Left hindlimb (tissue), 1 donor: ENCODE measurements around the gene FOLH1.
"Not testable (repeated sequence)": the region's sequence is repeated elsewhere in the genome, so short reads cannot be mapped to it uniquely, and the experiment has no call there.

Source experiments
- DNase-seq: peaks from one replicate; pipeline ENCODE4 v3.0.0-alpha.2; 2018

The FOLH1 gene

GRCh38 chr11:49175378-49175777 lies 33.0 kb downstream of the FOLH1 start:
- not testable (repeated sequence) for DNase-seq

- not testable (repeated sequence) for DNase-seq
Measured at GRCh38 chr11:49174691-49175366, 33.6 kb downstream of the FOLH1 start.

- DNase-seq: not testable (repeated sequence)
Measured at GRCh38 chr11:49171613-49172012, 36.8 kb downstream of the FOLH1 start.

- not testable (repeated sequence) for DNase-seq
Measured at GRCh38 chr11:49169579-49169978, 38.8 kb downstream of the FOLH1 start.

- DNase-seq: not testable (repeated sequence)
Measured at GRCh38 chr11:49168992-49169391, 39.4 kb downstream of the FOLH1 start.

GRCh38 chr11:49151211-49151610 lies 57.2 kb downstream of the FOLH1 start:
- no peak for DNase-seq

GRCh38 chr11:49102356-49102755 lies 106.0 kb downstream of the FOLH1 start:
- not testable (repeated sequence) for DNase-seq
